Loucy (cell line): ENCODE data around the gene GREB1L.

ENCODE experiments used
- H2AFZ ChIP-seq: fragments of 200-600 bp; sonication (generic); 2 replicates; pipeline ENCODE4 v1.6.0; 2016; ENCODE audit warnings: antibody characterized with exemption, mild to moderate bottlenecking, low read length, moderate library complexity
- H3F3A ChIP-seq: fragments of 200-600 bp; 2 replicates; pipeline ENCODE4 v1.6.0; 2016; ENCODE audit warnings: antibody characterized with exemption, low read depth, mild to moderate bottlenecking
- H3K27me3 ChIP-seq: fragments of 200-600 bp; sonication (generic); 2 replicates; pipeline ENCODE4 v1.6.1; 2014; ENCODE audit warnings: low read length, mild to moderate bottlenecking; ENCODE audit not compliant: insufficient read depth, poor library complexity, severe bottlenecking
- H3K36me3 ChIP-seq: fragments of 200-600 bp; sonication (generic); 2 replicates; pipeline ENCODE4 v1.6.1; 2016; ENCODE audit warnings: low read length; ENCODE audit not compliant: insufficient read depth
- H3K4me1 ChIP-seq: fragments of 200-600 bp; sonication (generic); 2 replicates; pipeline ENCODE4 v1.5.1; 2014; ENCODE audit warnings: low read length, mild to moderate bottlenecking; ENCODE audit not compliant: insufficient read depth, poor library complexity, severe bottlenecking
- H3K4me2 ChIP-seq: fragments of 200-600 bp; sonication (generic); 2 replicates; pipeline ENCODE4 v1.6.0; 2014; ENCODE audit warnings: antibody characterized with exemption, low read length, low read depth, mild to moderate bottlenecking; ENCODE audit not compliant: poor library complexity, severe bottlenecking
- H3K4me3 ChIP-seq: fragments of 200-600 bp; sonication (generic); 2 replicates; pipeline ENCODE4 v1.5.1; 2014; ENCODE audit warnings: low read length, mild to moderate bottlenecking, mixed read lengths; ENCODE audit not compliant: poor library complexity, severe bottlenecking
- H3K79me2 ChIP-seq: fragments of 200-600 bp; sonication (generic); 2 replicates; pipeline ENCODE4 v1.6.1; 2014; ENCODE audit warnings: low read length; ENCODE audit not compliant: insufficient read depth
- H3K9ac ChIP-seq: fragments of 200-600 bp; sonication (generic); 2 replicates; pipeline ENCODE4 v1.6.0; 2014; ENCODE audit warnings: mild to moderate bottlenecking, low read depth, low read length, moderate library complexity; ENCODE audit not compliant: poor library complexity, severe bottlenecking
- H3K9me2 ChIP-seq: fragments of 200-600 bp; sonication (generic); replicated peaks from 2 replicates; pipeline ENCODE4 v1.6.1; 2016; ENCODE audit warnings: low read depth, low read length, mixed read lengths
- H3K9me3 ChIP-seq: fragments of 200-600 bp; sonication (generic); 2 replicates; pipeline ENCODE4 v1.6.1; 2014; ENCODE audit warnings: mild to moderate bottlenecking, antibody characterized with exemption, low read length, low read depth; ENCODE audit not compliant: insufficient read depth
- H4K20me1 ChIP-seq: fragments of 200-600 bp; sonication (generic); 2 replicates; pipeline ENCODE4 v1.6.0; 2014; ENCODE audit warnings: antibody characterized with exemption, low read length, mild to moderate bottlenecking; ENCODE audit not compliant: insufficient read depth, poor library complexity, severe bottlenecking
- EZH2phosphoT487 ChIP-seq: fragments of 200-600 bp; IDR thresholded peaks from 2 replicates; pipeline ENCODE4 v1.6.1; 2018; ENCODE audit warnings: antibody characterized with exemption, mild to moderate bottlenecking, moderate library complexity, borderline replicate concordance
- TF ChIP-seq, protein P1 (sequence below): fragments of 200-600 bp; sonication (generic); conservative IDR thresholded peaks from 2 replicates; pipeline ENCODE4 v1.5.1; 2014; ENCODE audit warnings: mild to moderate bottlenecking, antibody characterized with exemption, low read length

Gene GREB1L

DNA sequence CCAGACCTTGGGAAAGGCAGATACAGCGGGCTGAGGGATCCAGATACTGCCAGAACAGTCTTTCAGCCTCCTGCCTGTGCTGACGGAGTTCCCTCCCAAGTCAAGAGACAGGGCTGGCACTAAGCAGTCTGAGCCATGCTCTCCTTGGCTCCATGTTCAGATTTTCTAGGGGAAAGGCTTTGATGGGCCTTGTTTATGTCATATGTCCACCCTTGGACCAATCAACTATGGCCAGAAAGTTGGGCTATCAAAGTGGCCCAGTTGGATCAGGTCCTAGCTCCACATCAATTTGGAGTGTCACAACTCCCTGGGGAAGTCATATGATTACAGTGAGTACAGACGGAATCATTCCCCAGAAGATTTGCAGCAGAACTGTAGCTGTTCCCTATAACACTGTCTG is 152.0 kb downstream of the GREB1L start:
- Histone ChIP-seq H3K4me3 (no peak overlapping the region), H2AFZ (no peak overlapping the region), H3K27me3 (no peaks in the 10 kb centered on the region), H3F3A (no peaks in the 10 kb centered on the region), H4K20me1 (no peaks in the 10 kb centered on the region), H3K9ac (no peak overlapping the region), H3K9me2 (no peaks in the 10 kb centered on the region), H3K4me1 (no peaks in the 10 kb centered on the region), H3K9me3 (no peaks in the 10 kb centered on the region), H3K79me2 (no peaks in the 10 kb centered on the region), H3K36me3 (no peaks in the 10 kb centered on the region), H3K4me2 (no peak overlapping the region)
- no peak for TF ChIP-seq EZH2phosphoT487
- TF ChIP-seq, protein P1, sequence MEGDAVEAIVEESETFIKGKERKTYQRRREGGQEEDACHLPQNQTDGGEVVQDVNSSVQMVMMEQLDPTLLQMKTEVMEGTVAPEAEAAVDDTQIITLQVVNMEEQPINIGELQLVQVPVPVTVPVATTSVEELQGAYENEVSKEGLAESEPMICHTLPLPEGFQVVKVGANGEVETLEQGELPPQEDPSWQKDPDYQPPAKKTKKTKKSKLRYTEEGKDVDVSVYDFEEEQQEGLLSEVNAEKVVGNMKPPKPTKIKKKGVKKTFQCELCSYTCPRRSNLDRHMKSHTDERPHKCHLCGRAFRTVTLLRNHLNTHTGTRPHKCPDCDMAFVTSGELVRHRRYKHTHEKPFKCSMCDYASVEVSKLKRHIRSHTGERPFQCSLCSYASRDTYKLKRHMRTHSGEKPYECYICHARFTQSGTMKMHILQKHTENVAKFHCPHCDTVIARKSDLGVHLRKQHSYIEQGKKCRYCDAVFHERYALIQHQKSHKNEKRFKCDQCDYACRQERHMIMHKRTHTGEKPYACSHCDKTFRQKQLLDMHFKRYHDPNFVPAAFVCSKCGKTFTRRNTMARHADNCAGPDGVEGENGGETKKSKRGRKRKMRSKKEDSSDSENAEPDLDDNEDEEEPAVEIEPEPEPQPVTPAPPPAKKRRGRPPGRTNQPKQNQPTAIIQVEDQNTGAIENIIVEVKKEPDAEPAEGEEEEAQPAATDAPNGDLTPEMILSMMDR: no peak

DNA sequence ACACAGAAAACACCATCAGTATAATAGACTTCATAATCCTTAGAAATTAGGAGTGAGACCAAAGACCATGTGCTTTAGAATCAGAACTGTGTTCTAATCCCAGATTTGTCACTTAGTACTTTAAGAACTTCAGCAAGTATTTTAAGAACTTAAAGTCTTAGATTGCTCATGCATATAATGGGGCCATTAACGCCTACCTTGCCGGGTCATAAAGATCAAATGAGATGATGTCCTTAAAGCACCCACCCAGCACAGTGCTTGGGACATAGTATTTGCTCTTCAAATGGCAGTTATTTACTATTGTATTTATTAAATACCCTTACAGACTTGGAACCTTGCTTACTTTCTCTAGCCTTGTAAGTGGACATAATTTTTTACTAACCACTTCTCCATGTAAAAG is 156.1 kb downstream of the GREB1L start:
- no peaks in the 10 kb centered on the region for H3F3A ChIP-seq
- H3K4me1 ChIP-seq: no peaks in the 10 kb centered on the region
- H3K4me3 ChIP-seq: no peak overlapping the region
- H2AFZ ChIP-seq: no peak overlapping the region
- no peaks in the 10 kb centered on the region for H3K79me2 ChIP-seq
- H3K36me3 ChIP-seq: no peaks in the 10 kb centered on the region
- no peak overlapping the region for H3K9ac ChIP-seq
- TF ChIP-seq, protein P1: no peak
- no peak for TF ChIP-seq EZH2phosphoT487
- no peaks in the 10 kb centered on the region for H4K20me1 ChIP-seq
- H3K9me2 ChIP-seq: no peaks in the 10 kb centered on the region
- no peaks in the 10 kb centered on the region for H3K27me3 ChIP-seq
- H3K9me3 ChIP-seq: no peaks in the 10 kb centered on the region
- H3K4me2 ChIP-seq: no peak overlapping the region

GRCh38 chr18:21402272-21402671 is 160.2 kb downstream of the GREB1L start:
- H3K4me2 ChIP-seq: no peak overlapping the region
- TF ChIP-seq, protein P1: no peak
- TF ChIP-seq EZH2phosphoT487: no peak
- no peaks in the 10 kb centered on the region for H3K36me3 ChIP-seq
- H3K27me3 ChIP-seq: no peaks in the 10 kb centered on the region
- H3K9me2 ChIP-seq: no peaks in the 10 kb centered on the region
- no peaks in the 10 kb centered on the region for H3K4me1 ChIP-seq
- H3K9ac ChIP-seq: no peak overlapping the region
- no peak overlapping the region for H2AFZ ChIP-seq
- H3K79me2 ChIP-seq: no peaks in the 10 kb centered on the region
- no peaks in the 10 kb centered on the region for H4K20me1 ChIP-seq
- no peak overlapping the region for H3K4me3 ChIP-seq
- H3F3A ChIP-seq: no peaks in the 10 kb centered on the region
- H3K9me3 ChIP-seq: no peaks in the 10 kb centered on the region
